Stimulated activated effector memory CD8-positive, alpha-beta T cell treated with anti-CD3 and anti-CD28 coated beads, Interleukin-12 subunit alpha, Interleukin-12 subunit beta, amount 100 ng/mL, for 72 hours (primary cell): ENCODE data around the gene QSOX2.

ENCODE experiments used
- ATAC-seq: fragments of 150-1000 bp; cut with Tn5 transposase; 2 replicates; pipeline ENCODE4 v1.10.0; 2021
- DNase-seq, 2 donors: peaks; one replicate each; pipeline ENCODE4 v3.0.0; 2021 to 2022; ENCODE audit warnings: low spot score in 2 of 2
- H3K27ac Mint-ChIP-seq: one replicate; pipeline ENCODE4 v1.8.0; 2022; ENCODE audit warnings: mild to moderate bottlenecking, mixed read lengths
- H3K36me3 Mint-ChIP-seq: one replicate; pipeline ENCODE4 v1.8.0; 2022; ENCODE audit warnings: mild to moderate bottlenecking, mixed read lengths
- H3K4me1 Mint-ChIP-seq: one replicate; pipeline ENCODE4 v1.8.0; 2022; ENCODE audit warnings: mixed read lengths
- H3K4me3 Mint-ChIP-seq: one replicate; pipeline ENCODE4 v1.8.0; 2022; ENCODE audit warnings: mild to moderate bottlenecking, mixed read lengths
- H3K9me3 Mint-ChIP-seq: one replicate; pipeline ENCODE4 v1.8.0; 2022; ENCODE audit warnings: mixed read lengths

The QSOX2 gene

GRCh38 chr9:136285501-136286358 is 40.1 kb upstream of the QSOX2 start:
- Mint-ChIP-seq H3K4me1 (peaks cover 6% of the 10 kb centered on the region), H3K36me3 (no peaks in the 10 kb centered on the region), H3K4me3 (no peak overlapping the region), H3K9me3 (no peaks in the 10 kb centered on the region), H3K27ac (no peak overlapping the region)
- no peak for ATAC-seq
- DNase-seq, result no peak

DNA sequence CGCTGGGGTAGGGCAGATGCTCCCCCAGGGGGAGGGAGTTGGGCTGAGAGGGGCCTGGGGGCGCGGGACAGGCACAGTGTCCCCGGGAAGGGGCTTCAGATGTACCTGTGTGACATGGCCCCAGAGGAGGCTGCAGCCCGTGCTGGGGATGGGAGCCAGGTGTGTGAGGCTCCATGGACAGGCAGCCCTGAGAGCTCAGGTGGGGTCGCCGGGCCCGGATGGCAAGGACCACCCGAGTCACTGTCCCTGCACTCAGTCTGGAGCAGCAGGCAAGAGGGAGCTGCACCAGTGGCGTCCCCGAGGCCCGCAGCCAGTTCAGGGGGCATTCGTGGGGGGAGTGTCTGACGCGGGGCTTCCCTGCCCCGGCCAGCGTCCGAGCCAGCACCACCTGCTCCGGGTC is 39.3 kb upstream of the QSOX2 start:
- Mint-ChIP-seq H3K9me3 (no peaks in the 10 kb centered on the region), H3K27ac (no peak overlapping the region), H3K4me1 (peaks cover 6% of the 10 kb centered on the region), H3K36me3 (no peaks in the 10 kb centered on the region), H3K4me3 (no peak overlapping the region)
- no peak for ATAC-seq
- no peak for DNase-seq

DNA sequence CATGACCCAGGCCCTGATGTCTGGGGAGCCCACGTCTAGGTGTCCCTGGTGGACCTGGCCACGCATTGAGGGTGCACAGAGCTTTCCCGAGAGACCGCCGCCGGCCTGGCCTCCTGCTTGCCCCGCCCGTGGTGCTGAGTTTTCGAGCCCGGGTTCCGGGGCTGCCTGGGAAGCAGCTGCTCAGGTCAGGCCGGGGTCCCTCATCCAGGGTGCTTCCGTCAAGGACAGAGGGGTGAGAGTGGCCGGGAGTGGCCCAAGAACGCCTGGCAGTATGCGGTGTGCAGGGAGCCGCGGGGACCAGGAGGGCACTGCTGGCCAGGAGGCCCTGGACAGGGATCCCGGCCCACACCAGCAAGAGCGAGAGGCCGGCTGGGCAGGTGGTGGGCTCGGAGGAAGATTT is 38.7 kb upstream of the QSOX2 start:
- ATAC-seq (no peak), DNase-seq (no peak)
- no peaks in the 10 kb centered on the region for H3K36me3 Mint-ChIP-seq
- no peak overlapping the region for H3K27ac Mint-ChIP-seq
- no peaks in the 10 kb centered on the region for H3K9me3 Mint-ChIP-seq
- H3K4me3 Mint-ChIP-seq, result no peak overlapping the region
- H3K4me1 Mint-ChIP-seq, result peaks cover 6% of the 10 kb centered on the region

GRCh38 chr9:136283291-136284235 is 38.0 kb upstream of the QSOX2 start:
- no peaks in the 10 kb centered on the region for H3K36me3 Mint-ChIP-seq
- no peak overlapping the region for H3K4me3 Mint-ChIP-seq
- ATAC-seq (peak; percentile 88), DNase-seq (peak; percentile 74 to 86)
- no peaks in the 10 kb centered on the region for H3K9me3 Mint-ChIP-seq
- H3K4me1 Mint-ChIP-seq, result peaks cover 6% of the 10 kb centered on the region
- no peak overlapping the region for H3K27ac Mint-ChIP-seq

DNA sequence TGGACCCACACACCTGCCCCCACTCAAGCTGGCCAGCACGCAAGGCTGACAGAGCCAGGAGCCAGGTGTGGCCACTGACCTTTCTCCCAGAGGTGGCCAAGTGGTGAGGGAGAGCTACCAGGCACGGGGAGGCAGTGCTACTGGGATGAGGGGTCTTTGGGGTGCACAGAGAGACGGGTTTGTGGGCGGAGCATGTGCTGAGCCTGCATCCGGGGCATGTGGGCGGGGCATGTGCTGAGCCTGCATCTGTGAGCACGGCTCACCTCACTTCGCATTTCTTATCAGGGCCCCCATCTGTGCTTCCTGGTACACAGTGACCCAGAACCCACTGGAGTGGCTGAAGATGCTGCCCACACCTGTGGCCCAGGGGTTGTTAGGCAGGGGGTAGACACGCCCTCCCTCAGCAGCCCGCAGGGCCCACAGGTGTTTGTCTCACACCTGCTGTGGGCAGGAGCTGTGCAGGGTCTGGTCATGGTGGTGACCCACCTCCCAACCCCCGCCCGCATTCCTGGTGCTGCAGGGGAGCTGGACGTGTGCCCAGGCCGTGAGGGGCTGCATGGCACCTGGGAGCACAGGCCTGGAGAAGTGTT is 36.8 kb upstream of the QSOX2 start:
- ATAC-seq (no peak), DNase-seq (no peak)
- Mint-ChIP-seq H3K4me3 (no peak overlapping the region), H3K4me1 (peaks cover 6% of the 10 kb centered on the region), H3K27ac (no peak overlapping the region), H3K36me3 (no peaks in the 10 kb centered on the region), H3K9me3 (no peaks in the 10 kb centered on the region)

DNA sequence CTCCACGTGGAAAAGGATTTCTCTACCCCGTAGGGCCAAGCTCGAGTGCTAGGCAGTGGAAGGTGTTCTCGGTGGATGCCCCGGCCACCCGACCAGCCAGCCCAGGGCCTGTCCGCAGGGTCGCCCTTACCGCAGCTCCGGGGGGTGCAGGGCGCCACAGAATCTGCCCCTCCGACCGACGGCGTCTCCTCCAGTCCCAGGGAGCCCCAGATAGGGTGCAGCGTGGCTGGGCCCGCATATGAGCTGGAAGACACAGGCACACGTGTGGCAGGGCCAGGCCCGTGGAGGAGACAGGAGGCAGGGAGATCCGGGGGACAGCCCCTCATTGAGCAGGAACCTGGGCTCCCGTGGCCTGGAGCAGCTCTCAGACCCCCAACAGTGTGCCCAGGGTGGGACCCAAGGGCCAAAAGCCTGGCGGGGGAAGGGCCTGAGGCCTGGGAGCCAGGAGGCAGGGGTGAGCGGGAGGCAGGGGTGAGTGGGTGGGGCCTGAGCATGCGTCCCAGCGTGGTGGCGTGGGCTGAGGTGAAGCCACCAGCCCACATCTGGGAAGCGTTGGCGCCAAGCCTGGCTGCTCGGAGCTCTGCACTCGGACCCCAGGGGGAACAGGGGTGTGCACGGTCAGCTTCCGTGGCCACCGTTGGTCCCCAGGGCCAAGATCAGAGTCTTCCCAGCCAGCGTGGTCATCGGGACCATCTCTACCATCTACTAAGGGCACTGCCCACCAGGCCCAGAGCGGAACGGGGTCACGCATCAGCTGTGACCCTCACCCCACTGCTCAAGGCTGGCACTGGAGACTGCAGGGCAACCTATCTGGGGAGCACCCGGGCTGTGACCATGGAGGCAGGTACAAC is 36.0 kb upstream of the QSOX2 start:
- ATAC-seq, result no peak
- Mint-ChIP-seq H3K27ac (no peak overlapping the region), H3K9me3 (no peaks in the 10 kb centered on the region), H3K4me1 (peaks cover 6% of the 10 kb centered on the region), H3K36me3 (no peaks in the 10 kb centered on the region), H3K4me3 (no peak overlapping the region)
- DNase-seq, result no peak

- Mint-ChIP-seq H3K27ac (no peak overlapping the region), H3K36me3 (no peaks in the 10 kb centered on the region), H3K4me3 (no peak overlapping the region), H3K9me3 (no peaks in the 10 kb centered on the region), H3K4me1 (peaks cover 6% of the 10 kb centered on the region)
- DNase-seq, result no peak
- ATAC-seq, result no peak
Observed at GRCh38 chr9:136280535-136281315, 35.1 kb upstream of the QSOX2 start.

DNA sequence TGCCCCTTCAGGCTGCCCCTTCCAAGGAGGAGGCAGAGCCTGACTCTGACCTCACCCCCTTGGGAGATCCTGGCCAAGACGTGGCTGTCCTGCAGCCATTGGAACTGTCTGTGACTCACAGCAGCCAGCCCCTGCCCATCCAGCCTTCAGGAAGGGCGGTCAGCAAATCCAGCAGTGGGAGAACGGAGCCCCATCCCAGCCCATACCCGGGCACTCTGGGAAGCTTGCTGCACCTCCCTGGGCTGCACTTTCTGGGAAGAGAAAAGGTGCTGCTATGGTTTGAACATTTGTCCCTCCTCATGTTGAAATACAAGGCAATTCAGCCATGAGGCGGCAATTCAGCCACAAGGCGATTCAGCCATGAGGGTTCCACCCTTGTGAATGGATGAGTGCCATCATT is 33.9 kb upstream of the QSOX2 start:
- Mint-ChIP-seq H3K4me1 (peaks cover 6% of the 10 kb centered on the region), H3K9me3 (no peaks in the 10 kb centered on the region), H3K4me3 (no peak overlapping the region), H3K27ac (no peak overlapping the region), H3K36me3 (no peaks in the 10 kb centered on the region)
- ATAC-seq (no peak), DNase-seq (no peak)

- ATAC-seq (no peak), DNase-seq (no peak)
- H3K9me3 Mint-ChIP-seq, result no peaks in the 10 kb centered on the region
- no peak overlapping the region for H3K4me3 Mint-ChIP-seq
- H3K36me3 Mint-ChIP-seq, result no peaks in the 10 kb centered on the region
- H3K27ac Mint-ChIP-seq, result no peak overlapping the region
- peaks cover 5% of the 10 kb centered on the region for H3K4me1 Mint-ChIP-seq
Observed at GRCh38 chr9:136278894-136279293, 33.3 kb upstream of the QSOX2 start.

- H3K9me3 Mint-ChIP-seq, result no peaks in the 10 kb centered on the region
- H3K4me1 Mint-ChIP-seq, result no peaks in the 10 kb centered on the region
- no peak for ATAC-seq
- DNase-seq, result no peak
- no peaks in the 10 kb centered on the region for H3K36me3 Mint-ChIP-seq
- no peak overlapping the region for H3K4me3 Mint-ChIP-seq
- no peak overlapping the region for H3K27ac Mint-ChIP-seq
Observed at GRCh38 chr9:136278221-136278620, 32.6 kb upstream of the QSOX2 start.

- ATAC-seq, result no peak
- no peak overlapping the region for H3K4me3 Mint-ChIP-seq
- H3K36me3 Mint-ChIP-seq, result no peaks in the 10 kb centered on the region
- H3K4me1 Mint-ChIP-seq, result no peaks in the 10 kb centered on the region
- DNase-seq, result no peak
- no peak overlapping the region for H3K27ac Mint-ChIP-seq
- H3K9me3 Mint-ChIP-seq, result no peaks in the 10 kb centered on the region
Observed at GRCh38 chr9:136277746-136278145, 32.1 kb upstream of the QSOX2 start.

DNA sequence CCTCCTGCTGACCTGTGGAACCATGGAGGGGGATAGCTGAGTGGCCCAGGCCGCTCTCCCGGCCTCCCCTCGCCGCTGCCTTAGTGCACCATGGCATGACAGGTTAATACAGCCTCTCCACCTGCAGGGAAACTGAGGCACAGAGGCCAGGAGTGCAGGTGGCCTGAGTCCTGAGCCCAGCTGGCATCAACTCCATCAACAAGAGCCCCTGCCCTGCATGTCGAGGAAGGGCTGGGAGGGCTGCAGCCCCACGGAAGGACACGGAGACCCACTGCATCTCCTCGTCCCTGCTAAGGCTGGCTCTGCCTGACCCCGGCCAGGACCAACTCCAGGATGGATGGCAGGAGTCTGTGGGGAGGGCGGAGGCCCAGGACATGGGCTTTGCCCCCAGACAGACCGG is 31.1 kb upstream of the QSOX2 start:
- H3K36me3 Mint-ChIP-seq, result no peaks in the 10 kb centered on the region
- no peak for ATAC-seq
- no peaks in the 10 kb centered on the region for H3K9me3 Mint-ChIP-seq
- H3K4me3 Mint-ChIP-seq, result no peak overlapping the region
- no peaks in the 10 kb centered on the region for H3K4me1 Mint-ChIP-seq
- H3K27ac Mint-ChIP-seq, result no peak overlapping the region
- DNase-seq, result no peak

DNA sequence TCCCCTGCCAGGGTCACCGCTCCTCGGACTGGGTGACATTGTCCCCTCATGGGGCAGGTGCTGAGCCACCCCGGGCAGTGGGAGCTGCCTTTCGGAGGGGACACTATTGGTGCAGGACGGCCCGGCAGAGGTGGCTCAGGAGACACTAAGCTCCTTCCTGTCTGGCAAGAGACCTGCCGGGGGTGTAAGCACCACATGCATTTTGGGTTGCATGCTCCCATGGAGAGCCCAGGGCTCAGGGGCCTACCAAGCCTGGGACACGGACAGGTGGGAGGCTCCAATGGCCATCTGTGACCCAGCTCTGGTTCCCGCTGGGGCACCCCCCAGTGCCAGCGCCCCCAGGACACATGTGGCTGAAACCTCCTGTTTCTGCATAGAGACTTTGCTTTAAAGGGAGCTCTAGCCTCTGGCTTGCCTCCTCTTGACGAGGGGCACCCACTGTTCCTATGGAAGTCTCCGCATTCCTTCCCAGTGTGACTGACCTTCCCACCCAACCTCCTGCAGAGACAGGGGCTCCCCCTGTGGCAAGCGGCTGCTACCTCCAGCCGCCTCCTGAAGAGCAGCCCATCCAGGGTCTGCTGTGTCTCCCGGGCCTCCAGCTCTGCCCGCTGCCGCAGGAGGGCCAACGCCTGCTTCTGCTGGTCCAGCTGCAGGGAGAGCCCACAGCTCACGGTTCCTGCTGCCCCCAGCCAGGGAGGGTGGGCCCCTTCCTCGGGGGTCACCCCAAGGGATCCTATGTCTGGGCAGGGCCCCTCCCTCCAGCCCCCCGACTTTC is 30.2 kb upstream of the QSOX2 start:
- H3K9me3 Mint-ChIP-seq, result no peaks in the 10 kb centered on the region
- H3K4me3 Mint-ChIP-seq, result no peak overlapping the region
- H3K4me1 Mint-ChIP-seq, result no peaks in the 10 kb centered on the region
- DNase-seq (no peak), ATAC-seq (no peak)
- H3K27ac Mint-ChIP-seq, result no peak overlapping the region
- no peaks in the 10 kb centered on the region for H3K36me3 Mint-ChIP-seq
